ENCODE data around the gene WDR18.

GRCh38 chr19:988510-988909 lies 4.4 kb downstream of the WDR18 start:
- no peak for TF ChIP-seq USF2 (IDR thresholded peaks at IDR 0.05; ENCODE audit: borderline replicate concordance, low read depth, low read length)
- no peak for TF ChIP-seq TAF1 (IDR thresholded peaks at IDR 0.05; ENCODE audit: borderline replicate concordance, low read depth, low read length)

Data from SK-N-SH (cell line).